Stimulated activated CD8-positive, alpha-beta memory T cell treated with anti-CD3 and anti-CD28 coated beads, Interleukin-15, amount 100 ng/mL, for 48 hours (primary cell): ENCODE measurements around the gene SMIM17.
A peak's percentile ranks its signal among the peaks of the same experiment; 100 is the strongest.
"Not testable (repeated sequence)": the region's sequence is repeated elsewhere in the genome, so short reads cannot be mapped to it uniquely, and the experiment has no call there.

Source experiments
- DNase-seq, 2 donors: peaks; one replicate each; pipeline ENCODE4 v3.0.0-alpha.2; 2020; ENCODE audit warnings: low read depth in 2 of 2

SMIM17 gene

GRCh38 chr19:56660381-56661107 is 17.6 kb downstream of the SMIM17 start:
- DNase-seq, result no peak

- DNase-seq, result no peak
These were observed 18.3 kb downstream of the SMIM17 start for GRCh38 chr19:56661248-56661647.

- no peak for DNase-seq
These were observed 21.1 kb downstream of the SMIM17 start for GRCh38 chr19:56663931-56664500.

- DNase-seq, result no peak
These were observed 21.6 kb downstream of the SMIM17 start for GRCh38 chr19:56664511-56664910.

GRCh38 chr19:56667311-56667870 is 24.4 kb downstream of the SMIM17 start:
- no peak for DNase-seq

- no peak for DNase-seq
These were observed 25.7 kb downstream of the SMIM17 start for GRCh38 chr19:56668676-56669075.

GRCh38 chr19:56670401-56670960 is 27.5 kb downstream of the SMIM17 start:
- no peak for DNase-seq

GRCh38 chr19:56670961-56671612 is 28.1 kb downstream of the SMIM17 start:
- no peak for DNase-seq

- peak; percentile 65 to 68 for DNase-seq
These were observed 28.6 kb downstream of the SMIM17 start, which contains the start of gene ZNF835 for GRCh38 chr19:56671613-56671994. Gene ZNF835 (minus strand): TSS chr19:56671757. CDS start chr19:56665198, 6,559 bp downstream.

GRCh38 chr19:56672610-56673009 is 29.7 kb downstream of the SMIM17 start:
- not testable (repeated sequence) for DNase-seq

- no peak for DNase-seq
These were observed 35.2 kb downstream of the SMIM17 start for GRCh38 chr19:56678205-56678604.

GRCh38 chr19:56681702-56682101 is 38.7 kb downstream of the SMIM17 start:
- no peak for DNase-seq

GRCh38 chr19:56683116-56683515 is 40.2 kb downstream of the SMIM17 start:
- no peak for DNase-seq

GRCh38 chr19:56687031-56687430 is 44.1 kb downstream of the SMIM17 start:
- DNase-seq, result no peak

GRCh38 chr19:56689198-56689597 is 46.2 kb downstream of the SMIM17 start:
- no peak for DNase-seq

- no peak for DNase-seq
These were observed 47.7 kb downstream of the SMIM17 start for GRCh38 chr19:56690670-56691069.

- DNase-seq, result no peak
These were observed 49.4 kb downstream of the SMIM17 start for GRCh38 chr19:56692206-56692895.

GRCh38 chr19:56699552-56699951 is 56.6 kb downstream of the SMIM17 start:
- DNase-seq, result no peak

GRCh38 chr19:56701895-56702294 is 58.9 kb downstream of the SMIM17 start:
- no peak for DNase-seq

- DNase-seq, result no peak
These were observed 63.0 kb downstream of the SMIM17 start for GRCh38 chr19:56705939-56706338.
